HL-60 (cell line): ENCODE data around the gene GAK.

Experiments
- CTCF ChIP-seq: IDR thresholded peaks from one replicate; pipeline ENCODE4 v1.5.1; 2011; ENCODE audit warnings: low read length, control low read depth, inconsistent platforms; ENCODE audit not compliant: insufficient read depth
- POLR2AphosphoS5 ChIP-seq: IDR thresholded peaks from 2 replicates; pipeline ENCODE4 v1.6.1; 2012; ENCODE audit warnings: low read depth
- TF ChIP-seq, protein P1 (sequence below): IDR thresholded peaks from 2 replicates; pipeline ENCODE4 v1.6.1; 2012; ENCODE audit warnings: low read depth; ENCODE audit not compliant: insufficient replicate concordance

- TF ChIP-seq, protein P1, sequence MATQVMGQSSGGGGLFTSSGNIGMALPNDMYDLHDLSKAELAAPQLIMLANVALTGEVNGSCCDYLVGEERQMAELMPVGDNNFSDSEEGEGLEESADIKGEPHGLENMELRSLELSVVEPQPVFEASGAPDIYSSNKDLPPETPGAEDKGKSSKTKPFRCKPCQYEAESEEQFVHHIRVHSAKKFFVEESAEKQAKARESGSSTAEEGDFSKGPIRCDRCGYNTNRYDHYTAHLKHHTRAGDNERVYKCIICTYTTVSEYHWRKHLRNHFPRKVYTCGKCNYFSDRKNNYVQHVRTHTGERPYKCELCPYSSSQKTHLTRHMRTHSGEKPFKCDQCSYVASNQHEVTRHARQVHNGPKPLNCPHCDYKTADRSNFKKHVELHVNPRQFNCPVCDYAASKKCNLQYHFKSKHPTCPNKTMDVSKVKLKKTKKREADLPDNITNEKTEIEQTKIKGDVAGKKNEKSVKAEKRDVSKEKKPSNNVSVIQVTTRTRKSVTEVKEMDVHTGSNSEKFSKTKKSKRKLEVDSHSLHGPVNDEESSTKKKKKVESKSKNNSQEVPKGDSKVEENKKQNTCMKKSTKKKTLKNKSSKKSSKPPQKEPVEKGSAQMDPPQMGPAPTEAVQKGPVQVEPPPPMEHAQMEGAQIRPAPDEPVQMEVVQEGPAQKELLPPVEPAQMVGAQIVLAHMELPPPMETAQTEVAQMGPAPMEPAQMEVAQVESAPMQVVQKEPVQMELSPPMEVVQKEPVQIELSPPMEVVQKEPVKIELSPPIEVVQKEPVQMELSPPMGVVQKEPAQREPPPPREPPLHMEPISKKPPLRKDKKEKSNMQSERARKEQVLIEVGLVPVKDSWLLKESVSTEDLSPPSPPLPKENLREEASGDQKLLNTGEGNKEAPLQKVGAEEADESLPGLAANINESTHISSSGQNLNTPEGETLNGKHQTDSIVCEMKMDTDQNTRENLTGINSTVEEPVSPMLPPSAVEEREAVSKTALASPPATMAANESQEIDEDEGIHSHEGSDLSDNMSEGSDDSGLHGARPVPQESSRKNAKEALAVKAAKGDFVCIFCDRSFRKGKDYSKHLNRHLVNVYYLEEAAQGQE, result no peak
- TF ChIP-seq CTCF (no peak), POLR2AphosphoS5 (no peak)
These were observed 39.8 kb upstream of the GAK start for GRCh38 chr4:971666-972500.
